B cell (primary cell): ENCODE measurements around the gene RAB3IL1.

Experiments used
- EZH2 ChIP-seq: IDR thresholded peaks from 2 replicates; pipeline ENCODE4 v1.6.1; 2012; ENCODE audit warnings: borderline replicate concordance, low read depth, mild to moderate bottlenecking, moderate library complexity, low read length; ENCODE audit not compliant: insufficient read depth, poor library complexity, severe bottlenecking
- TF ChIP-seq, protein P1 (sequence below): fragments of 200-600 bp; IDR thresholded peaks from one replicate; pipeline ENCODE4 v1.8.0; 2022; ENCODE audit warnings: antibody characterized with exemption, mild to moderate bottlenecking

- TF ChIP-seq, protein P1, sequence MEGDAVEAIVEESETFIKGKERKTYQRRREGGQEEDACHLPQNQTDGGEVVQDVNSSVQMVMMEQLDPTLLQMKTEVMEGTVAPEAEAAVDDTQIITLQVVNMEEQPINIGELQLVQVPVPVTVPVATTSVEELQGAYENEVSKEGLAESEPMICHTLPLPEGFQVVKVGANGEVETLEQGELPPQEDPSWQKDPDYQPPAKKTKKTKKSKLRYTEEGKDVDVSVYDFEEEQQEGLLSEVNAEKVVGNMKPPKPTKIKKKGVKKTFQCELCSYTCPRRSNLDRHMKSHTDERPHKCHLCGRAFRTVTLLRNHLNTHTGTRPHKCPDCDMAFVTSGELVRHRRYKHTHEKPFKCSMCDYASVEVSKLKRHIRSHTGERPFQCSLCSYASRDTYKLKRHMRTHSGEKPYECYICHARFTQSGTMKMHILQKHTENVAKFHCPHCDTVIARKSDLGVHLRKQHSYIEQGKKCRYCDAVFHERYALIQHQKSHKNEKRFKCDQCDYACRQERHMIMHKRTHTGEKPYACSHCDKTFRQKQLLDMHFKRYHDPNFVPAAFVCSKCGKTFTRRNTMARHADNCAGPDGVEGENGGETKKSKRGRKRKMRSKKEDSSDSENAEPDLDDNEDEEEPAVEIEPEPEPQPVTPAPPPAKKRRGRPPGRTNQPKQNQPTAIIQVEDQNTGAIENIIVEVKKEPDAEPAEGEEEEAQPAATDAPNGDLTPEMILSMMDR: no peak
- TF ChIP-seq EZH2: no peak
Measured at GRCh38 chr11:61890529-61891330, 26.6 kb downstream of the RAB3IL1 start.
